HepG2 (cell line): Measurements from ENCODE around the gene ALOX5AP. TPM values are rescaled to one million over a fixed set of nuclear protein-coding genes. Genes with fewer than 3 reads are reported as not detected.

ENCODE experiments used
- ATF6 ChIP-seq: sonication (generic); formaldehyde crosslinking; conservative IDR thresholded peaks from 2 replicates; pipeline ENCODE4 v1.4.0; 2020; ENCODE audit warnings: missing genetic modification reagents
- IRF9 ChIP-seq: sonication (generic); formaldehyde crosslinking; IDR thresholded peaks from 2 replicates; pipeline ENCODE4 v1.8.0; 2022; ENCODE audit warnings: missing genetic modification reagents, mild to moderate bottlenecking, borderline replicate concordance
- MTF1 ChIP-seq: sonication (generic); formaldehyde crosslinking; IDR thresholded peaks from 2 replicates; pipeline ENCODE4 v1.5.0; 2020; ENCODE audit warnings: missing genetic modification reagents
- RXRA ChIP-seq: sonication (generic); formaldehyde crosslinking; IDR thresholded peaks from 2 replicates; pipeline ENCODE4 v1.5.1; 2020; ENCODE audit warnings: missing genetic modification reagents
- SALL1 ChIP-seq: sonication (generic); formaldehyde crosslinking; IDR thresholded peaks from 2 replicates; pipeline ENCODE4 v1.8.0; 2022; ENCODE audit warnings: mild to moderate bottlenecking, missing genetic modification reagents
- TFDP1 ChIP-seq: IDR thresholded peaks from 2 replicates; pipeline ENCODE4 v1.6.1; 2016; ENCODE audit warnings: missing compliant biosample characterization, missing genetic modification reagents, borderline replicate concordance
- XRCC5 ChIP-seq: fragments of 200-400 bp; formaldehyde crosslinking; optimal IDR thresholded peaks from 2 replicates; pipeline ENCODE3; 2017; ENCODE audit warnings: mild to moderate bottlenecking, low read length
- ZNF230 ChIP-seq: sonication (generic); formaldehyde crosslinking; IDR thresholded peaks from 2 replicates; pipeline ENCODE4 v1.4.0; 2020; ENCODE audit warnings: mild to moderate bottlenecking, missing genetic modification reagents
- ZNF282 ChIP-seq: fragments of 450-650 bp; IDR thresholded peaks from 2 replicates; pipeline ENCODE4 v1.6.1; 2018; ENCODE audit not compliant: partially characterized antibody
- ZNF331 ChIP-seq: sonication (generic); formaldehyde crosslinking; IDR thresholded peaks from 2 replicates; pipeline ENCODE4 v1.4.0; 2020; ENCODE audit warnings: missing genetic modification reagents
- ZNF350 ChIP-seq: sonication (generic); formaldehyde crosslinking; IDR thresholded peaks from 2 replicates; pipeline ENCODE4 v1.4.0; 2020; ENCODE audit warnings: mild to moderate bottlenecking, low read depth, missing genetic modification reagents, borderline replicate concordance
- ZNF441 ChIP-seq: sonication (generic); formaldehyde crosslinking; IDR thresholded peaks from 2 replicates; pipeline ENCODE4 v1.7.0; 2021; ENCODE audit warnings: missing genetic modification reagents, borderline replicate concordance
- ZNF597 ChIP-seq: sonication (generic); formaldehyde crosslinking; IDR thresholded peaks from 2 replicates; pipeline ENCODE4 v1.5.0; 2020; ENCODE audit warnings: missing genetic modification reagents
- ZNF766 ChIP-seq: sonication (generic); formaldehyde crosslinking; IDR thresholded peaks from 2 replicates; pipeline ENCODE4 v1.5.0; 2020; ENCODE audit warnings: missing genetic modification reagents, borderline replicate concordance
- ZNF788 ChIP-seq: sonication (generic); formaldehyde crosslinking; IDR thresholded peaks from 2 replicates; pipeline ENCODE4 v1.5.0; 2020; ENCODE audit warnings: mild to moderate bottlenecking, missing genetic modification reagents, borderline replicate concordance
- ZNF883 ChIP-seq: sonication (generic); formaldehyde crosslinking; IDR thresholded peaks from 2 replicates; pipeline ENCODE4 v1.5.1; 2020; ENCODE audit warnings: mild to moderate bottlenecking, missing genetic modification reagents; ENCODE audit errors: not compliant biosample characterization
- ZSCAN21 ChIP-seq: sonication (generic); formaldehyde crosslinking; IDR thresholded peaks from 2 replicates; pipeline ENCODE4 v1.8.0; 2022; ENCODE audit warnings: mild to moderate bottlenecking, missing genetic modification reagents, moderate library complexity, borderline replicate concordance
- polyA plus RNA-seq, 8 experiments: library from polyadenylated mRNA; depleted of rRNA in 3 of 8; stranded (reverse) in 7 of 8; unstranded in 1 of 8; fragments of >200 nt; fragmentation: Illumina TruSeq in 4 of 8; extraction: Trizol in 4 of 8; gene quantifications; 2 replicates each; pipeline versions ENCODE4 v1.2.1 to v1.2.3, GENCODE V29; 2011 to 2016; ENCODE audit warnings: low read depth in 4 of 8, missing spikeins in 1 of 8, mixed read lengths in 1 of 8; ENCODE audit not compliant: insufficient read depth in 1 of 8
- total RNA-seq, 5 experiments: library from RNA; depleted of rRNA; stranded (reverse); fragments of >200 nt; fragmentation: Illumina TruSeq; extraction: Trizol; gene quantifications; 2 replicates each; pipeline ENCODE4 v1.2.3, GENCODE V29; 2016; ENCODE audit warnings: low read depth in 1 of 5
- TF ChIP-seq, protein P1 (sequence below): sonication (generic); formaldehyde crosslinking; IDR thresholded peaks from 2 replicates; pipeline ENCODE4 v1.5.1; 2020; ENCODE audit warnings: missing genetic modification reagents, mild to moderate bottlenecking, borderline replicate concordance
- TF ChIP-seq, protein P2 (sequence below): sonication (generic); formaldehyde crosslinking; IDR thresholded peaks from 2 replicates; pipeline ENCODE4 v1.4.0; 2020; ENCODE audit warnings: missing genetic modification reagents

The ALOX5AP gene
- total and polyA plus RNA-seq, 2 of the 13 experiments (the other 11 are each of a cell fraction or from before 2014, with no cell fraction given), result 0.97 to 1.2 TPM

DNA sequence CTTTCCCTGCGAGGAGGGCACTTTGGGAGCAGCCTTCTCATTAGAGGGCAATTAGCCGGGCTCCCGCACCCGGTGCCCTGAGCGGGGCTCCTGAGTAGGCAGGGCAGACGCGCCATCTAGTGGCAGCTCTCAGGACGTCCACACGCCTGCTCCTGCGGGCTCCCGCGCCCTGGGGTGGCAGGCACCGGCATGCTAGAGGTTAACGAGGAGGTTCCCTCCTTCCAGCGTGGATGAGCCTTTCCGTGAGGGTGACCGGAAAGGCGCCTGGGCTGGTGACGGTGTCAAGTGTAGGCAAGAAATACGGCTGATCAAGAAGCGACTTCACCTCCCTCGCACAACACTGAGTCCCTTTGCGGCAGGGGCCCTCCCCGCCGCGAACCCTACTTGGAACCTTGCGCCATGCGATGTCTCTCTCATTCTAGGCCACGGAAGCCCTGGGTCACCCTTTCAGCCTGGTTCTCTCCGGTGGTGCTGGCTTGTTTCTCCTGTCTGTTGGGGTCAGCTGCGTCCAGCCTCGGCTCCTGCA, 67.7 kb downstream of the ALOX5AP start (continued):
- TF ChIP-seq ATF6 (CRISPR knock-in tag) (no peak), ZNF441 (CRISPR knock-in tag) (no peak), RXRA (CRISPR knock-in tag) (peak; percentile 58; the same call in 1 of the 2 replicates), MTF1 (CRISPR knock-in tag) (no peak), ZNF597 (CRISPR knock-in tag) (no peak), XRCC5 (peak; percentile 48), ZNF788 (CRISPR knock-in tag) (peak; percentile 59; the same call in 1 of the 2 replicates), ZNF282 (no peak), ZNF350 (CRISPR knock-in tag) (peak; percentile 41; the same call in 1 of the 2 replicates), ZNF883 (peak; percentile 40), ZSCAN21 (CRISPR knock-in tag) (peak; percentile 43; the same call in 1 of the 2 replicates), ZNF766 (CRISPR knock-in tag) (no peak), ZNF230 (CRISPR knock-in tag) (no peak), TFDP1 (CRISPR knock-in tag) (peak; percentile 46; the same call in 1 of the 2 replicates), IRF9 (no peak), SALL1 (CRISPR knock-in tag) (peak; percentile 65; the same call in 1 of the 2 replicates), ZNF331 (CRISPR knock-in tag) (no peak)
- TF ChIP-seq, protein P1, sequence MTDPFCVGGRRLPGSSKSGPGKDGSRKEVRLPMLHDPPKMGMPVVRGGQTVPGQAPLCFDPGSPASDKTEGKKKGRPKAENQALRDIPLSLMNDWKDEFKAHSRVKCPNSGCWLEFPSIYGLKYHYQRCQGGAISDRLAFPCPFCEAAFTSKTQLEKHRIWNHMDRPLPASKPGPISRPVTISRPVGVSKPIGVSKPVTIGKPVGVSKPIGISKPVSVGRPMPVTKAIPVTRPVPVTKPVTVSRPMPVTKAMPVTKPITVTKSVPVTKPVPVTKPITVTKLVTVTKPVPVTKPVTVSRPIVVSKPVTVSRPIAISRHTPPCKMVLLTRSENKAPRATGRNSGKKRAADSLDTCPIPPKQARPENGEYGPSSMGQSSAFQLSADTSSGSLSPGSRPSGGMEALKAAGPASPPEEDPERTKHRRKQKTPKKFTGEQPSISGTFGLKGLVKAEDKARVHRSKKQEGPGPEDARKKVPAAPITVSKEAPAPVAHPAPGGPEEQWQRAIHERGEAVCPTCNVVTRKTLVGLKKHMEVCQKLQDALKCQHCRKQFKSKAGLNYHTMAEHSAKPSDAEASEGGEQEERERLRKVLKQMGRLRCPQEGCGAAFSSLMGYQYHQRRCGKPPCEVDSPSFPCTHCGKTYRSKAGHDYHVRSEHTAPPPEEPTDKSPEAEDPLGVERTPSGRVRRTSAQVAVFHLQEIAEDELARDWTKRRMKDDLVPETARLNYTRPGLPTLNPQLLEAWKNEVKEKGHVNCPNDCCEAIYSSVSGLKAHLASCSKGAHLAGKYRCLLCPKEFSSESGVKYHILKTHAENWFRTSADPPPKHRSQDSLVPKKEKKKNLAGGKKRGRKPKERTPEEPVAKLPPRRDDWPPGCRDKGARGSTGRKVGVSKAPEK (CRISPR knock-in tag), result 0 out of 2 replicates have a peak, but pooled peaks have one; percentile 67
- TF ChIP-seq, protein P2, sequence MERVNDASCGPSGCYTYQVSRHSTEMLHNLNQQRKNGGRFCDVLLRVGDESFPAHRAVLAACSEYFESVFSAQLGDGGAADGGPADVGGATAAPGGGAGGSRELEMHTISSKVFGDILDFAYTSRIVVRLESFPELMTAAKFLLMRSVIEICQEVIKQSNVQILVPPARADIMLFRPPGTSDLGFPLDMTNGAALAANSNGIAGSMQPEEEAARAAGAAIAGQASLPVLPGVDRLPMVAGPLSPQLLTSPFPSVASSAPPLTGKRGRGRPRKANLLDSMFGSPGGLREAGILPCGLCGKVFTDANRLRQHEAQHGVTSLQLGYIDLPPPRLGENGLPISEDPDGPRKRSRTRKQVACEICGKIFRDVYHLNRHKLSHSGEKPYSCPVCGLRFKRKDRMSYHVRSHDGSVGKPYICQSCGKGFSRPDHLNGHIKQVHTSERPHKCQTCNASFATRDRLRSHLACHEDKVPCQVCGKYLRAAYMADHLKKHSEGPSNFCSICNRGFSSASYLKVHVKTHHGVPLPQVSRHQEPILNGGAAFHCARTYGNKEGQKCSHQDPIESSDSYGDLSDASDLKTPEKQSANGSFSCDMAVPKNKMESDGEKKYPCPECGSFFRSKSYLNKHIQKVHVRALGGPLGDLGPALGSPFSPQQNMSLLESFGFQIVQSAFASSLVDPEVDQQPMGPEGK (CRISPR knock-in tag), result no peak
